Activated CD4-positive, alpha-beta memory T cell treated with anti-CD3 and anti-CD28 coated beads, Interleukin-2, amount 10 ng/mL, durations not matched to agents 7 days and 5 days (primary cell): ENCODE data around the gene NAA35. TPM values are rescaled to one million over a fixed set of nuclear protein-coding genes. Genes with fewer than 3 reads are reported as not detected.

ENCODE experiments used
- CTCF ChIA-PET: fragments of 350-600 bp; sonication (Branson Sonifier 250); formaldehyde crosslinking; loops from one replicate; lab custom pipeline; 2021; ENCODE audit warnings: antibody characterized with exemption, inconsistent platforms; lab: Charles Lee
- POLR2A ChIA-PET: fragments of 350-600 bp; sonication (Branson Sonifier 250); formaldehyde crosslinking; loops from one replicate; lab custom pipeline; 2021; ENCODE audit warnings: antibody characterized with exemption; lab: Charles Lee
- DNase-seq: peaks from one replicate; pipeline ENCODE4 v3.0.0-alpha.2; 2020
- H3K27ac Mint-ChIP-seq: one replicate; pipeline ENCODE4 v1.8.0; 2021; ENCODE audit warnings: mild to moderate bottlenecking, mixed read lengths
- H3K27me3 Mint-ChIP-seq: one replicate; pipeline ENCODE4 v1.8.0; 2021; ENCODE audit warnings: mixed read lengths
- H3K36me3 Mint-ChIP-seq: one replicate; pipeline ENCODE4 v1.8.0; 2021; ENCODE audit warnings: low read depth, mixed read lengths
- H3K4me1 Mint-ChIP-seq: one replicate; pipeline ENCODE4 v1.8.0; 2021; ENCODE audit warnings: mixed read lengths
- H3K4me3 Mint-ChIP-seq: one replicate; pipeline ENCODE4 v1.8.0; 2021; ENCODE audit warnings: mild to moderate bottlenecking, mixed read lengths
- H3K9me3 Mint-ChIP-seq: one replicate; pipeline ENCODE4 v1.8.0; 2021; ENCODE audit warnings: mixed read lengths
- total RNA-seq, 2 experiments: library from RNA; stranded (reverse); gene quantifications; one replicate each; pipeline ENCODE4 v1.2.3, GENCODE V29; 2021

Gene NAA35
- total RNA-seq = 10 to 100 TPM; 22.0 to 23.3 TPM

DNA sequence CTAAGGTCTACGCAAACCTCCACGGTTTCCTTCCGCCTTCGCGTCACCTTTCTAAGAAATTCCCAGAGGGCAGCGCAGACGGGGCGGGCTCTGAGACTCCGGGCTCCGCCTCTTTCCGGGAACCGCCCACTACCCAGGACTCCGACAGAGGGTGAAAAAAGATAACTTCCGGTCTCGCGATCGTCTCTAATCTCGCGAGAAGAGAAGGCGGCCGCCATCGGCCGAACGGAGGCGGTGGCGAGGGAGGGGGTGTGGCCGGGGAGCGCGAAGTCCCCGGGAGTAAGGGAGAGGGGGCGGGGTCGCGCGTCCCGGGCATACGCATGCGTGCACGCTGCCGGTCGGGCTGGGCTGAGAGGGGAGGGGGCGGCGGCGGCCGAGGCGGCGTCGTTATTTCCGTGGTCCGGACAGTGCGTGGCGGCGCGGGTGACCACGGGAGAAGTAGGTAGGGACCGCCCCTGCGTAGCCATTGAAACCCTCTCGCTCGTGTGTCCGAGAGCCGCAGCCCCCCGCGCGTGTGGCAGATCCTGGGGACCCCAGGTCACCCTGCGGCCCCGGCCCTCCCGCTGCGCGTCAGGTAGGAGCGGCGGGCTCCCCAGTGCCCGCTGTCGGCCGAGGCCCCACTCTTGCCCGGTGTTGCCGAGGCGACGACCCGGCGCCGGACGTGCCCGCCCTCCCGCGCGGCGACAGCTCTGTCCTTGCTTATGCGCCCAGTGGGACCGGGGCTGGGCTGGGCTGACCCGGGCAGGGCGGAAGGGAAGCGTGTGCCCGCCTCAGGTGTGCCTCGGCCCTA is at the start of gene NAA35:
NAA35 (plus strand) TSS at position 315 of the 790 bp plus-strand sequence. CDS start 1,014 bp downstream, outside the sequence.
- peak within 1 kb of the TSS; percentile 89 for H3K4me3 Mint-ChIP-seq
- peaks cover 21% of the 10 kb centered on the region for H3K4me1 Mint-ChIP-seq
- ChIA-PET POLR2A (interaction anchor here (0.7 to 1.7 kb wide), 7 partner anchors 88 to 1715 kb away, joined by 3 to 5 read pairs (median 3); partner anchors contain the start of gene ISCA1), CTCF (interaction anchor here (1.3 kb wide), 1 partner anchor 46 kb away, joined by 3 read pairs; no protein-coding TSS in a partner anchor)
- no peaks in the 10 kb centered on the region for H3K9me3 Mint-ChIP-seq
- H3K27ac Mint-ChIP-seq = peak within 1 kb of the TSS; percentile 87
- peak; percentile 99 for DNase-seq
- H3K27me3 Mint-ChIP-seq = no peaks in the 10 kb centered on the region
- no peaks in the 10 kb centered on the region for H3K36me3 Mint-ChIP-seq

DNA sequence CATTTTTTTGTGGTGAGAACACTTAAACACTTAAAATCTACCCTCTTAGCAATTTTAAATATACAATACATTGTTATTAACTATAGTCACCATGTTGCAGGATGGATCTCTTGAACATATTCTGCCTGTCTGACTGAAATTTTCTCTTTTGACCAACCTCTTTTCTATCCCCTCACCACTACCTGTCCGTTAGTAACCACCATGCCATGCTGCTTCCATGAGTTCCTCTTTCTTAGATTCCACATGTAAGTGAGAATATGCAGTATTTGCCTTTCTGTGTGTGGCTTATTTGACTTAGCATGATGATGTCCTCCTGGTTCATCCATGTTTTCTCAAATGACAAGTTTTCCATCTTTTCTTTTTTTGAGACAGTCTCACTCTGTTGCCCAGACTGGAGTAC is 48.5 kb upstream of the NAA35 start:
- Mint-ChIP-seq H3K4me1 (no peaks in the 10 kb centered on the region), H3K36me3 (no peaks in the 10 kb centered on the region), H3K27me3 (no peaks in the 10 kb centered on the region), H3K9me3 (peaks cover 4% of the 10 kb centered on the region), H3K27ac (no peak overlapping the region), H3K4me3 (no peak overlapping the region)
- DNase-seq = no peak
- CTCF ChIA-PET = no interaction called here
- POLR2A ChIA-PET = no interaction called here

DNA sequence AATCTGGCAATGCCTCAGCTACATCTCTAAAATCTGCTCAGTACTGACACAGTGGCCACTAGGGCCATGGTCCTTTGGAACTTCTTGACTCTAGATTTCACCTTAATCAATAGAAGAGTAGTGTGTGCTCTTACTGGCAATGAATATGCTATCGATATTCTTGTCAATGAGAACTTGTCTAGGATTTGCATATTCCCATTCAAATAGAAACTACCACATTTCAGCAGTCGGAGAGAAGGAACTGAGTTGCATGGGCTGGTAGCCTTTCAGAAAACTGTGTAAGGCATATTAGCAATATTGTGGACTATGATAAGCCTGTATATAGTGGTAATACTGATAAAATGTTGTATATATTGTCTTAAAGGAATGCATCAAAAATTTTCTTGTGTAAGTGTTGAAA is 45.3 kb upstream of the NAA35 start:
- Mint-ChIP-seq H3K36me3 (no peaks in the 10 kb centered on the region), H3K27ac (no peak overlapping the region), H3K4me3 (no peak overlapping the region), H3K27me3 (no peaks in the 10 kb centered on the region), H3K4me1 (no peaks in the 10 kb centered on the region), H3K9me3 (peaks cover 4% of the 10 kb centered on the region)
- ChIA-PET POLR2A (no interaction called here), CTCF (no interaction called here)
- no peak for DNase-seq

DNA sequence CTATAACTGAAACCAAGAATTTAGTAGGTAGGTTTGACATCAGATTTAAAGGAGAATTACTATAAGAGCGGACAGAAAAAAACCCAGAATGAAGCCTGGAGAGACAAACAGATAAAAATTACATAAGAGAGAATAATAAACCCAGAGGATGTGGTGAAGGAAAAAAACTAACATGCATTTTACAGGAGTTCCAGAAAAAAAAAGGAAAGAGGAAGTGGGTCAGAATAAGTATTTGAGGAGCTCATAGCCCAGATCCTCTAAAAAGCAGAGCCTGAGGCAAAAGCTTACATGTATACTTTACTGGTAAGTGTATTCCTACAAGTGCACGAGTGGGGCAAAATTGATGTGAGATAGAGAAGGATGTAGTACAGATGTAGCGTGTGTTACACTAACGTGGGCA is 43.1 kb upstream of the NAA35 start:
- no peak overlapping the region for H3K4me3 Mint-ChIP-seq
- CTCF ChIA-PET = no interaction called here
- H3K4me1 Mint-ChIP-seq = no peaks in the 10 kb centered on the region
- no peak overlapping the region for H3K27ac Mint-ChIP-seq
- no peaks in the 10 kb centered on the region for H3K9me3 Mint-ChIP-seq
- peaks cover 3% of the 10 kb centered on the region for H3K27me3 Mint-ChIP-seq
- no peak for DNase-seq
- H3K36me3 Mint-ChIP-seq = no peaks in the 10 kb centered on the region
- POLR2A ChIA-PET = no interaction called here

DNA sequence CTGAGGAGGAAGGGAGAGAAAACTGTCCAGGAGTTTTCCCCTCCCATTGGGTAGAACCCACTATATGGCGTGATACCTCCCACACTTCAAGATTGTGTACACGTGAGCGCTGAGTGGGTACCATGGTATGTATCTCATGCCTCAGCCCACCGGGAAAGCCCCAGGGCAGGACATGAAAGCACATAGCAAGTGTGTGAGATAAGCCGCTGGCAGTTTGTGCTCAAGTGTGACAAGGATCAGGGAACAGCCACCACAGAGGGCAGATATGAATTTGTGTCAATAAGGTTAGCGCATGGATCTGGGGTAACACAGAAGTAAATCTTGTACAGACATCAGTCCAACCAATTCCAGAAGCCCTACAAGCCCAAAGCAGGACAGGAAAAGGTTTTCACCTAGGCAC is 42.6 kb upstream of the NAA35 start:
- Mint-ChIP-seq H3K36me3 (no peaks in the 10 kb centered on the region), H3K27me3 (peaks cover 3% of the 10 kb centered on the region), H3K9me3 (no peaks in the 10 kb centered on the region), H3K4me3 (no peak overlapping the region), H3K27ac (no peak overlapping the region), H3K4me1 (no peaks in the 10 kb centered on the region)
- DNase-seq = no peak
- CTCF ChIA-PET = no interaction called here
- POLR2A ChIA-PET = no interaction called here

DNA sequence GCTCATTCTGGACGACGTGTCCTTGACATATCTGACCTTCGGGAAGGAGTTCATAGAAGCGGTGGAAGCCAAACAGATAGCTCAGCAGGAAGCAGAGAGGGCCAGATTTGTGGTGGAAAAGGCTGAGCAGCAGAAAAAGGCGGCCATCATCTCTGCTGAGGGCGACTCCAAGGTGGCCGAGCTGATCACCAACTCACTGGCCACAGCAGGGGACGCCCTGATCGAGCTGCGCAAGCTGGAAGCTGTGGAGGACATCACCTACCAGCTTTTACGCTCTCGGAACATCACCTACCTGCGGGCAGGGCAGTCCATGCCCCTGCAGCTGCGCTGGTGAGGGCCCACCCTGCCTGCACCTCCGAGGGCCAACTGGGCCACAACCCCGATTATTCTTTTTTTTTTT is 41.6 kb upstream of the NAA35 start:
- CTCF ChIA-PET = interaction anchor here (0.7 to 1.1 kb wide), 3 partner anchors 9 to 146 kb away, joined by 3 to 4 read pairs (median 4); no protein-coding TSS in a partner anchor
- H3K9me3 Mint-ChIP-seq = no peaks in the 10 kb centered on the region
- no peak for DNase-seq
- POLR2A ChIA-PET = no interaction called here
- H3K27me3 Mint-ChIP-seq = peaks cover 4% of the 10 kb centered on the region
- no peak overlapping the region for H3K27ac Mint-ChIP-seq
- no peaks in the 10 kb centered on the region for H3K4me1 Mint-ChIP-seq
- H3K4me3 Mint-ChIP-seq = no peak overlapping the region
- H3K36me3 Mint-ChIP-seq = no peaks in the 10 kb centered on the region

DNA sequence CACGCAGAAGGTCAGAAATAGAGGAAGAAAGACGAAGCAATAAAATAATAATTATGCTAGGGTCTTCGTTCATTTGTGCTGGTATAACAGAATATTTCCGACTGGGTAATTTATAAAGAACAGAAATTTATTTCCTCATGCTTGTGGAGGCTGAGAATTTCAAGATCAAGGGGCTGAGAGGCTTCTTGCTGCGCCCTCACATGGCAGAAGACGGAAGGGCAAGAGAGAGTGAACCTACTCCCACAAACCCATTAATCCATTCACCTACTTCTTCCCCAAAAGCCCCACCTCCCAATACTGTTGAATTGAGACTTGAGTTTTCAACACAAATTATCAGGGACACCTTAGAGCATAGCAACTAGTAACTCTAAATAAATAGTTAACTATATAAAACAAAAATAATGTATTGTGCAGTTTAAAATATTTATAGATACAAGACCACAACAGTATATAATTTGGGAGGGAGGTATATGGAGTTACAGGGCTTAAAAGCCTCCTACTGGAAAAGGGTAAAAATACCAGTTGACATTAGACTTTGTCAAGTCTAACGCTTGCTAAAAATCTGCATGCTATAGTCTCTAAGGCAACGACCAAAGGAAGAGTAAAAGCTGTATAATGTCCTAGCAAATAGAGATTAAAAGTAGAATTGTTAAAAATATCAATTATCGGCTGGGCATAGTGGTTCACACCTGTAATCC is 40.3 kb upstream of the NAA35 start:
- H3K36me3 Mint-ChIP-seq = no peaks in the 10 kb centered on the region
- H3K4me1 Mint-ChIP-seq = no peaks in the 10 kb centered on the region
- CTCF ChIA-PET = interaction anchor here (1.0 to 1.1 kb wide), 2 partner anchors 8 to 144 kb away, joined by 3 to 4 read pairs; no protein-coding TSS in a partner anchor
- no peak overlapping the region for H3K27ac Mint-ChIP-seq
- POLR2A ChIA-PET = no interaction called here
- no peak overlapping the region for H3K4me3 Mint-ChIP-seq
- peak; percentile 37 for DNase-seq
- H3K27me3 Mint-ChIP-seq = peaks cover 4% of the 10 kb centered on the region
- H3K9me3 Mint-ChIP-seq = no peaks in the 10 kb centered on the region

DNA sequence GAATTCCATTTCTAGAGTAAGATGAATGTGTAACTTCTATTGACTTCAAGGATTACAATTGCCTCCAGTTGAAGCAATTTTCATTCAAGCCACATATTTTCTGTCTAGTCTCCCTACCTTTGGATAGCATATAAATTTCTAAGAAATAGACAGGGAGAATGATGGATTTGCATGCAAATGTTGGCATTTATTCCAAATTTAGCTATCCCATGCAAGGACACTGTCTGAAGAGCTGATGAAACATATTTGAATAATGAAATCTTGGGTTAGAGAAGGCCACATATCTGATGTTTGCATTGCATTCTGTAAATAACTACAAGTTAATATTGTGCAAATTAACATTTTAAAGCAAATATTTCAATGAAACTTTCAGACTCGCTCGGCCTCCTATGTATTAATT is 36.0 kb upstream of the NAA35 start:
- POLR2A ChIA-PET = no interaction called here
- no peaks in the 10 kb centered on the region for H3K4me1 Mint-ChIP-seq

DNA sequence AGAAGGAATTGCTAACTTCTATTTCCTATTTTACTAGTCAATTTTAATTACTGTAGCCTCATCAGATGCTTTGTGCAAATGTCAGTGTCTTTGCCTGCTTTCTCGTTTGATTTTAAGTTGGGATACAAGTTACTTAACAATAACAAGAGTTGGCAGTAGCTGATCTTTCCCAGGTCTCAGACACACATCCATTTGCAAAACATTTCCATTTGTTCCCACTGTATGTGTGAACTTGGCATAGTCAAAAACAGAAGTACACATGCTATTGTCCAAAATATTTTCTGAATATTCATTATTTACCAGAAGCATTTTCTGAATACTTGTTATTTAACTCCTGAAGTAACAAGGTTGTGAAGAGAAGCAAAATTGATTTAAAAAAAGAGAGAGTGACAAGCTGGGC is 35.0 kb upstream of the NAA35 start:
- H3K36me3 Mint-ChIP-seq = no peaks in the 10 kb centered on the region
- peaks cover 4% of the 10 kb centered on the region for H3K27me3 Mint-ChIP-seq
- ChIA-PET POLR2A (no interaction called here), CTCF (no interaction called here)
- H3K4me3 Mint-ChIP-seq = no peak overlapping the region
- no peaks in the 10 kb centered on the region for H3K9me3 Mint-ChIP-seq
- H3K4me1 Mint-ChIP-seq = no peaks in the 10 kb centered on the region
- no peak for DNase-seq
- no peak overlapping the region for H3K27ac Mint-ChIP-seq

More for the DNA sequence above, 36.0 kb upstream of the NAA35 start:
- Mint-ChIP-seq H3K9me3 (no peaks in the 10 kb centered on the region), H3K4me3 (no peak overlapping the region), H3K27me3 (peaks cover 4% of the 10 kb centered on the region), H3K27ac (no peak overlapping the region), H3K36me3 (no peaks in the 10 kb centered on the region)
- CTCF ChIA-PET = no interaction called here
- no peak for DNase-seq

DNA sequence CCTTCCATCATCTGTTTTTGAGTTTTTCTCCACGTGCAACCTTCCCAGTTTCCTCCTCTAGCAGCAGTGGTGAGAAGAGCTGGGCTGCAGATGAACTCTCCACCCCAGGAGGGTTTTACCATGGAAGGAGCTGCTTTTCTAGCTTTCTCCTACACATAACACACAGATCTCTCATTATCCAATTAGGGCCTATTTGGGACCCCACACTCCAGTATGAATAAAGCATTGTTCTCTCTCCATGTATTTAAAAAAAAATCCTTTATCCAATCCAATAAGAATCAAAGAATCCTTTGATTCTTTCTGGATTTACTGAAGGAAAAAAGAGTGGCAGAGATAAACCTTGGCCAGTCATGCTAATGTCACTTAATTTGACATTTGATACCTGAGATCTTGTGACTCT is 31.6 kb upstream of the NAA35 start:
- POLR2A ChIA-PET = no interaction called here
- H3K27ac Mint-ChIP-seq = no peak overlapping the region
- no peaks in the 10 kb centered on the region for H3K27me3 Mint-ChIP-seq
- CTCF ChIA-PET = no interaction called here
- H3K4me1 Mint-ChIP-seq = peaks cover 7% of the 10 kb centered on the region
- DNase-seq = no peak
- H3K4me3 Mint-ChIP-seq = no peak overlapping the region
- no peaks in the 10 kb centered on the region for H3K36me3 Mint-ChIP-seq
- H3K9me3 Mint-ChIP-seq = no peaks in the 10 kb centered on the region

DNA sequence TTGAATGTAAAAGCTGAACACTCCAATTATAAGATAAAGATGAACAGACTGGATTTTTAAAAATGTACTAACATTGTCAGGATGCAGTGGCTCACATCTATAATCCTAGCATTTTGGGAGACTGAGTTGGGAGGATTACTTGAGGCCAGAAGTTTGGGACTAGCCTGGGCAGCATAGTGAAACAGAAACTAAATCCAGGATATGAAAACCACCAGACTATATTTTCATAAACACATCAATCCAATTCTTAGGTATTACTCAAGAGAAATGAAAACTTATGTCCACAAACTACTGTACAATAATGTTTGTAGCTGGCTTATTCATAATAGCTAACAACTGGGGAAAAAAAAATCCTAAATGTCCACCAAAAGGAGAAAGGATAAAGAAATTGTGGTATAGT is 26.8 kb upstream of the NAA35 start:
- Mint-ChIP-seq H3K9me3 (no peaks in the 10 kb centered on the region), H3K4me3 (no peak overlapping the region), H3K36me3 (no peaks in the 10 kb centered on the region), H3K27me3 (no peaks in the 10 kb centered on the region), H3K4me1 (peaks cover 15% of the 10 kb centered on the region), H3K27ac (no peak overlapping the region)
- CTCF ChIA-PET = no interaction called here
- DNase-seq = no peak
- POLR2A ChIA-PET = no interaction called here

DNA sequence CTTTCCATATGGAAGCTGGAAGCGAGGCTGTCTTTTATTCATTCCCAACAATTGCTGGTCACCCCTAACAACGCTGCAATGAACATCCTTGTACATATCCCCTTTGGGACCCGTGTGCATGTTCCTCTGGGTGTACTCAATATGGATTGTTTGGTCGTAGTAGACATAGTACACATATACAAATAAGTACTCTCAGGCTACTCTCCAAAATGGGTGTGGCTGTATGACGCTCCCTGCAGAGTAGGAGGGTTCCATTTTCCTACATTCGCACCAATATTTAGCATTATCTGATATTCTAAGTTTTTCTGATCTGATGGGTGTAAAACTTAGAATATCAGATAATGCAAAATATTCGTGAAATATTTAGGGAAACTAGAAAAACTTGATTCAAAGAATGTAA is 23.2 kb upstream of the NAA35 start:
- POLR2A ChIA-PET = no interaction called here
- CTCF ChIA-PET = no interaction called here

DNA sequence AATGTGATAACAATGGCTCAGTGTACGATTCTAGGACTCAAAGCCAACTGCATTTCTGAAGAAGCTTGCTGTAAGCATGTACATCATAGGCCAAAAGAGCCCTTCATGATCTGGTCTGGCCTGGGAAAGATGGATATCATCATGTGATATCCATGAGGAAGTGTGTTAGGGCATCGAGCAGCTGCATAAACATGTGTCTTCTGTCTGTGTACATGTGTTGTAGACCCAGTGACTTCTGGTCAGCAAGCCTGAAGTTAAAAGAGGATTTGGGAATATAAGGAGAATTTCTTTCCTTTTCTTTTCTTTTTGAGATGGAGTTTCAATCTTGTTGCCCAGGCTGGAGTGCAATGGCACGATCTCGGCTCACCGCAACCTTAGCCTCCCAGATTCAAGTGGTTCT is 15.5 kb upstream of the NAA35 start:
- Mint-ChIP-seq H3K4me3 (no peak overlapping the region), H3K9me3 (no peaks in the 10 kb centered on the region), H3K4me1 (no peaks in the 10 kb centered on the region), H3K27me3 (peaks cover 18% of the 10 kb centered on the region), H3K36me3 (no peaks in the 10 kb centered on the region), H3K27ac (no peak overlapping the region)
- CTCF ChIA-PET = no interaction called here
- DNase-seq = no peak
- POLR2A ChIA-PET = no interaction called here

More for the DNA sequence above, 23.2 kb upstream of the NAA35 start:
- H3K27me3 Mint-ChIP-seq = no peaks in the 10 kb centered on the region
- no peaks in the 10 kb centered on the region for H3K9me3 Mint-ChIP-seq
- no peak for DNase-seq
- H3K4me3 Mint-ChIP-seq = no peak overlapping the region
- no peaks in the 10 kb centered on the region for H3K36me3 Mint-ChIP-seq
- no peak overlapping the region for H3K27ac Mint-ChIP-seq
- peaks cover 15% of the 10 kb centered on the region for H3K4me1 Mint-ChIP-seq
